Stimulated activated naive CD8-positive, alpha-beta T cell treated with anti-CD3 and anti-CD28 coated beads, Interleukin-15, Interleukin-2, amounts not matched to agents 100 U/mL and 50 U/mL, for 24 hours (primary cell): ENCODE data around the gene SEMA5B.
A peak's percentile ranks its signal among the peaks of the same experiment; 100 is the strongest.

ENCODE experiments used
- ATAC-seq: fragments of 150-1000 bp; cut with Tn5 transposase; one replicate; pipeline ENCODE4 v1.10.0; 2021
- DNase-seq: peaks from one replicate; pipeline ENCODE4 v3.0.0; 2021

SEMA5B gene

GRCh38 chr3:122893282-122893681 is 134.3 kb downstream of the SEMA5B start:
- ATAC-seq (peak; percentile 69), DNase-seq (no peak)

- ATAC-seq (no peak), DNase-seq (no peak)
These were observed 135.2 kb downstream of the SEMA5B start for GRCh38 chr3:122892118-122892960.

- no peak for DNase-seq
These were observed 136.8 kb downstream of the SEMA5B start for GRCh38 chr3:122890720-122891220.

GRCh38 chr3:122890077-122890719 is 137.4 kb downstream of the SEMA5B start:
- ATAC-seq (no peak), DNase-seq (no peak)

More at GRCh38 chr3:122890720-122891220, 136.8 kb downstream of the SEMA5B start:
- ATAC-seq, result no peak

GRCh38 chr3:122886946-122887345 is 140.6 kb downstream of the SEMA5B start:
- ATAC-seq (no peak), DNase-seq (no peak)

- ATAC-seq (no peak), DNase-seq (no peak)
These were observed 141.3 kb downstream of the SEMA5B start for GRCh38 chr3:122886251-122886650.

- DNase-seq (no peak), ATAC-seq (no peak)
These were observed 145.1 kb downstream of the SEMA5B start for GRCh38 chr3:122882361-122882947.

- no peak for ATAC-seq
These were observed 146.9 kb downstream of the SEMA5B start for GRCh38 chr3:122880624-122881023.

GRCh38 chr3:122880173-122880572 is 147.4 kb downstream of the SEMA5B start:
- no peak for DNase-seq
- no peak for ATAC-seq

More at GRCh38 chr3:122880624-122881023, 146.9 kb downstream of the SEMA5B start:
- no peak for DNase-seq

- ATAC-seq (peak; percentile 49), DNase-seq (no peak)
These were observed 151.9 kb downstream of the SEMA5B start for GRCh38 chr3:122875547-122876127.

GRCh38 chr3:122873741-122874515 is 153.6 kb downstream of the SEMA5B start:
- no peak for ATAC-seq
- no peak for DNase-seq

- ATAC-seq (no peak), DNase-seq (no peak)
These were observed 159.2 kb downstream of the SEMA5B start for GRCh38 chr3:122868322-122868721.

GRCh38 chr3:122864498-122864897 is 163.1 kb downstream of the SEMA5B start:
- ATAC-seq (no peak), DNase-seq (no peak)

- ATAC-seq, result no peak
- no peak for DNase-seq
These were observed 165.2 kb downstream of the SEMA5B start for GRCh38 chr3:122862381-122862780.
